T-helper 1 cell treated with Interleukin-12 subunit alpha and Interleukin-12 subunit beta and Interleukin-4 antibody, amounts not matched to agents 30 μg/mL and 1 μg/mL, for 36 hours (primary cell): ENCODE measurements around the gene SEPTIN2.
A peak's percentile ranks its signal among the peaks of the same experiment; 100 is the strongest.

Experiments used
- H3K27ac Mint-ChIP-seq: one replicate; pipeline ENCODE4 v1.8.0; 2021; ENCODE audit warnings: mild to moderate bottlenecking, mixed read lengths
- H3K27me3 Mint-ChIP-seq: one replicate; pipeline ENCODE4 v1.8.0; 2021; ENCODE audit warnings: low read depth, mixed read lengths
- H3K36me3 Mint-ChIP-seq: one replicate; pipeline ENCODE4 v1.8.0; 2021; ENCODE audit warnings: low read depth, mixed read lengths
- H3K4me1 Mint-ChIP-seq: one replicate; pipeline ENCODE4 v1.8.0; 2021; ENCODE audit warnings: low read depth, mixed read lengths
- H3K4me3 Mint-ChIP-seq: one replicate; pipeline ENCODE4 v1.8.0; 2021; ENCODE audit warnings: mild to moderate bottlenecking, moderate library complexity, mixed read lengths
- H3K9me3 Mint-ChIP-seq: one replicate; pipeline ENCODE4 v1.8.0; 2021; ENCODE audit warnings: mixed read lengths

Gene SEPTIN2

GRCh38 chr2:241298673-241299072 lies 17.1 kb upstream of the SEPTIN2 start:
- no peaks in the 10 kb centered on the region for H3K9me3 Mint-ChIP-seq
- H3K36me3 Mint-ChIP-seq = peaks cover 11% of the 10 kb centered on the region
- H3K4me1 Mint-ChIP-seq = peaks cover 31% of the 10 kb centered on the region
- peak overlapping the region; percentile 49 for H3K27ac Mint-ChIP-seq
- no peaks in the 10 kb centered on the region for H3K27me3 Mint-ChIP-seq
- H3K4me3 Mint-ChIP-seq = peak overlapping the region; percentile 61

DNA sequence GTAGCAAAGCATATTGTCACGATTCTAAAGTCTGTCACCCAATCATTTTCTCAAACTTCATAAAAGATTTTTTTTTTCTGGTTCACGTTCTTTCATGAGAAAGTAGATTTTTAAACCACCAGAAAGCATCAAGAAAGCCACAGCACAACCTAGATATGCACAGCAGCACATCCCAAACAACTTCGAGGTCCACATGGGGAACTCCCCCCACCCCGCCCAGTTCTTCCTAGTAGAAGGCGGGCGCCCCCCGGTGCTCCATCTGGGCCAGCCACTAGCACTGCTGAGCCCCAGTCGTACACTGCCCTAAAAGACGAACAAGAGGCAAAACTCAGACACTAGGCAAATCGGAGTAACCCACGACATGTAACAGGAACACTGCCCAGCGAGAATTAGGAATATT lies 15.7 kb upstream of the SEPTIN2 start:
- H3K27ac Mint-ChIP-seq = no peak overlapping the region
- H3K27me3 Mint-ChIP-seq = no peaks in the 10 kb centered on the region
- peaks cover 11% of the 10 kb centered on the region for H3K36me3 Mint-ChIP-seq
- H3K4me3 Mint-ChIP-seq = no peak overlapping the region
- no peaks in the 10 kb centered on the region for H3K9me3 Mint-ChIP-seq
- peaks cover 37% of the 10 kb centered on the region for H3K4me1 Mint-ChIP-seq

- Mint-ChIP-seq H3K9me3 (no peaks in the 10 kb centered on the region), H3K36me3 (peaks cover 7% of the 10 kb centered on the region), H3K4me3 (no peak overlapping the region), H3K27me3 (no peaks in the 10 kb centered on the region), H3K4me1 (peaks cover 33% of the 10 kb centered on the region), H3K27ac (no peak overlapping the region)
Measured at GRCh38 chr2:241302083-241302482, 13.6 kb upstream of the SEPTIN2 start.

DNA sequence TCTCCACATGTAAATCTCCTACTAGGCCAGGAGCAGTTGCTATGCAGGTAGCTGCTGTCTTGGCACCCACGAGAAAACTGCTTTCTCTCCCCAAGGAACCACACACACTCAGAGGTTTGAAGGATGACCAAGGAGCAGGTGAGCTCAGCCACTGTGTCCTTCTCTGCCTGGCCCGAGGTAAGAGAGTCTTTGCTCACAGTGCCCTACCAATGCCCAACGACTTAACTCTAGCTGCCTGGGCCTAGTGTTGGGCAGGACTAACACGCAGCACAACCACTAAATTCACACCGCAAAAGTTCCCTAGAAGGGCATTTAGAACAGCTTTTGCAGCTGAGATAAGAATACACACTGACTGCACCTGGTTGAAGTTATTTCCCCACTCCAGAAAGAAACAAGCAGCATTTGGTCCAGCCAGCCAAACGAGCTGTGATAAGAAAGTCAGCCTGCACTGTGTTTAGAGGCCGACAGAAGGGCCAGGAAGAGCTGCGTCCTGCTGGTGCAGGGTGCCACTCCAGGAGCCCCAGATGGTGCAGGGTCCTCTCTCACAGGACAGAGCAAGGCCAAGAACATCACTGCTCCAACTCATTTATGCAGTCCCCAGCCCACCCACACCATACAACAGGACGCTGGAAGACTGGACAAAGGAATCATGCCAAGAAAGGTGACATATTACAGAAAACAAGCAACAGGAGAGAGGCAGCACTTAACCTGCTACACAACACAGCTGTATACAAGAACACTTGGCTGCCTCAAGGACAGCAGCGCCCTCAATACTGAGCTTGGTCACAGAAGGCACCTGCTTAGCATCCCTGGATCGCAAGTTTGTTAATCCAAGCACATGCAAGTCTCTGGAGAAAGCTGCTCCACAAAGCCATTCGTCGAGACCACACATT lies 12.7 kb upstream of the SEPTIN2 start:
- H3K9me3 Mint-ChIP-seq = no peaks in the 10 kb centered on the region
- no peaks in the 10 kb centered on the region for H3K27me3 Mint-ChIP-seq
- H3K36me3 Mint-ChIP-seq = peaks cover 2% of the 10 kb centered on the region
- no peak overlapping the region for H3K4me3 Mint-ChIP-seq
- H3K27ac Mint-ChIP-seq = no peak overlapping the region
- H3K4me1 Mint-ChIP-seq = peaks cover 33% of the 10 kb centered on the region

- no peak overlapping the region for H3K27ac Mint-ChIP-seq
- peaks cover 3% of the 10 kb centered on the region for H3K36me3 Mint-ChIP-seq
- no peaks in the 10 kb centered on the region for H3K27me3 Mint-ChIP-seq
- peaks cover 33% of the 10 kb centered on the region for H3K4me1 Mint-ChIP-seq
- no peaks in the 10 kb centered on the region for H3K9me3 Mint-ChIP-seq
- no peak overlapping the region for H3K4me3 Mint-ChIP-seq
Measured at GRCh38 chr2:241304039-241304670, 11.6 kb upstream of the SEPTIN2 start.

DNA sequence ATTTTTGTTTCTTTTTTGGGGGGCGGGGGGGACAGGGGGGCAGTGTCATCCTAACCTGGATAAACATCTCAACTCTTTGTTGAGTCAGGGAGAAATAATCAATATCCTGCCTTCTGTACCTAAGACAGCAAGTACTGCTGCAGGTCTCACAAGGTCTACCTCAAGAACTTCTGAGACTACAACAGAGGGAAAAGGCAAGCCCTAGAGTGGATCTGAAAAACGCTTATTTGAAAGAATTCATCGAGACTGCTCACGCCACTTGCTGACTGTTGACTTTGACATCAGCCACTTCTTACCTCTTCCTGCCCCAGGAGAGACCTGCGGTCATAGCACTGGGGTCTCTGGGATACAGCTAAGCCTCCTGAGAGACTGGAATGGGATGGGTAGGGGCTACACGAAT lies 8.7 kb upstream of the SEPTIN2 start:
- Mint-ChIP-seq H3K9me3 (no peaks in the 10 kb centered on the region), H3K27me3 (no peaks in the 10 kb centered on the region), H3K27ac (no peak overlapping the region), H3K36me3 (peaks cover 7% of the 10 kb centered on the region), H3K4me1 (peaks cover 51% of the 10 kb centered on the region), H3K4me3 (no peak overlapping the region)

DNA sequence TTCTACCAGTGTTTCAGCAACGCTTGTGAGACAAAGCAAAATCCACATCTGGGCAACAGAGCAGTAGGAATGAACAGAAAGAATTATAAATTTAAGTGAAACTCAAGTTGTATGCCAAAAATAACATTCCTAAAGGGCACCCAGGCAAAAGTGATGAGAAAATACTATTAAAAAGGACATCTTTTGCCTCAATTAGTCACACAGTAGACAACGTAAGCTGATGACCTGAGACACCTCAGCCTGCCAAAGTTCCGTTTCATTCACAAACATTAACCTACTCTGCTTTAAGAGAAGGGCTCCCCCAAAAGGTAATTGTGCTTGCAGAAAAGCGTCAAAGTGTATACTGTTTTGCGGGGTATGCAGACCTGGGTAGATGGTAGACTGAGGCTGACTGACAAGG lies 7.5 kb upstream of the SEPTIN2 start:
- no peak overlapping the region for H3K27ac Mint-ChIP-seq
- H3K4me3 Mint-ChIP-seq = no peak overlapping the region
- no peaks in the 10 kb centered on the region for H3K9me3 Mint-ChIP-seq
- H3K4me1 Mint-ChIP-seq = peaks cover 51% of the 10 kb centered on the region
- H3K27me3 Mint-ChIP-seq = no peaks in the 10 kb centered on the region
- peaks cover 7% of the 10 kb centered on the region for H3K36me3 Mint-ChIP-seq

GRCh38 chr2:241308832-241309500 lies 6.8 kb upstream of the SEPTIN2 start:
- peaks cover 7% of the 10 kb centered on the region for H3K36me3 Mint-ChIP-seq
- no peaks in the 10 kb centered on the region for H3K9me3 Mint-ChIP-seq
- H3K4me1 Mint-ChIP-seq = peaks cover 54% of the 10 kb centered on the region
- H3K27ac Mint-ChIP-seq = peak overlapping the region; percentile 2
- H3K4me3 Mint-ChIP-seq = no peak overlapping the region
- no peaks in the 10 kb centered on the region for H3K27me3 Mint-ChIP-seq

- H3K4me1 Mint-ChIP-seq = peaks cover 55% of the 10 kb centered on the region
- H3K4me3 Mint-ChIP-seq = peak overlapping the region; percentile 67
- H3K36me3 Mint-ChIP-seq = peaks cover 7% of the 10 kb centered on the region
- H3K9me3 Mint-ChIP-seq = no peaks in the 10 kb centered on the region
- peak overlapping the region; percentile 76 for H3K27ac Mint-ChIP-seq
- no peaks in the 10 kb centered on the region for H3K27me3 Mint-ChIP-seq
Measured at GRCh38 chr2:241309684-241310117, 6.0 kb upstream of the SEPTIN2 start.

DNA sequence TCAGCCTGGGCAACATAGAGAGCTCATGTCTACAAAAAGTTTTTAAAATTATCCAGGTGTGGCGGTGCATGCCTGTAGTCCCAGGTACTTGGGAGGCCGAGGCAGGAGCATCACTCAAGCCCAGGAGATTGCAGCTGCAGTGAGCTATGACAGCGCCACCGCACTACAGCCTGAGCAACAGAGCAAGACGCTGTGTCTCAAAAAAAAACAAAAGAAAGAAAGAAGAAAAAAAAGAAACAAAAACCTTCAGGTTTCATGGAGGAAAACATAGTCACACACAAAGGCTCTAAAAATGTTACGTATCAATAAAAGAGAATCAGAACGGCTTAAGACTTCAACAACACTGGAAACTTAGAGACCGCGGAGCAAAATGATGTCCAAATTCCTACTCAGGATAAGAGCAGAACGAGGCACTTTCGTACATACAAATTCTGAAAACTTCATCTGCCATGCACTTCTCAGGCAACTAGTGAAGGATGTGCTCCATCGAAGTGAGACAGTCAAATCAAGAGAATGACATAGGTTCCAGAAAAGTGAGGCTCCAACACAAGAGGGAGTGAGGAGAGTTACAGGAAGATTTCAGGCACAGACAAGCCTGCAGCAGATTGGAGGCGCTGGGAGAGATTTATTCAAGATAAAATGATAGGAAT lies 4.7 kb upstream of the SEPTIN2 start:
- H3K36me3 Mint-ChIP-seq = peaks cover 7% of the 10 kb centered on the region
- no peaks in the 10 kb centered on the region for H3K27me3 Mint-ChIP-seq
- peak overlapping the region; percentile 12 for H3K27ac Mint-ChIP-seq
- no peak overlapping the region for H3K4me3 Mint-ChIP-seq
- H3K4me1 Mint-ChIP-seq = peaks cover 52% of the 10 kb centered on the region
- no peaks in the 10 kb centered on the region for H3K9me3 Mint-ChIP-seq

DNA sequence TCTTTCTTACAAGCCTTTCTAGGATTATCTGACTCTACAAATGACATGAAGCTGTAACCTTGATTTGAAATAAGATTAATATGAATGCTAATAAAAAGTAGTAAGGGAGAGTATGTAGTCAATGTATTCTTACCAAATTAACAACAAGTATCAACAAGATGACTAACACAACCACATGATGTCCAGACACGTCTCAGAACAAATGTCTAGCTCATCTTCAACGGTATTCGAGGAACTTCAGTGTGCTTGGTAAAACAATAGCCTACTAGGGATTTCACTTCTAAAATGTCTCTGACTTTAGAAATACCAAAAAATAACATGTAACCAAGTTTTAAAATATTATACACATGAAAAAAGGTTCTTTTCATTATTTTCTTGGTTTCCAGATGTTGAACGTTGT lies 3.6 kb upstream of the SEPTIN2 start:
- Mint-ChIP-seq H3K4me1 (peaks cover 56% of the 10 kb centered on the region), H3K4me3 (no peak overlapping the region), H3K27me3 (no peaks in the 10 kb centered on the region), H3K9me3 (no peaks in the 10 kb centered on the region), H3K27ac (no peak overlapping the region), H3K36me3 (peaks cover 12% of the 10 kb centered on the region)

- H3K36me3 Mint-ChIP-seq = peaks cover 18% of the 10 kb centered on the region
- no peaks in the 10 kb centered on the region for H3K27me3 Mint-ChIP-seq
- H3K4me1 Mint-ChIP-seq = peaks cover 65% of the 10 kb centered on the region
- peak overlapping the region; percentile 96 for H3K4me3 Mint-ChIP-seq
- H3K9me3 Mint-ChIP-seq = no peaks in the 10 kb centered on the region
- peak overlapping the region; percentile 27 for H3K27ac Mint-ChIP-seq
Measured at GRCh38 chr2:241313543-241314095, 2.1 kb upstream of the SEPTIN2 start.

GRCh38 chr2:241314226-241315092 lies 1.3 kb upstream of the SEPTIN2 start:
- Mint-ChIP-seq H3K4me1 (peaks cover 59% of the 10 kb centered on the region), H3K4me3 (peak overlapping the region; percentile 96), H3K27ac (peak overlapping the region; percentile 85), H3K27me3 (no peaks in the 10 kb centered on the region), H3K36me3 (peaks cover 17% of the 10 kb centered on the region), H3K9me3 (no peaks in the 10 kb centered on the region)
